Breast epithelium (tissue), 3 donors: Measurements from ENCODE around the gene RBM15.

Experiments
- POLR2A ChIP-seq: fragments of 450-650 bp; IDR thresholded peaks from one replicate; pipeline ENCODE4 v1.6.1; 2016; ENCODE audit warnings: antibody characterized with exemption, mild to moderate bottlenecking, moderate library complexity
- POLR2AphosphoS5 ChIP-seq, 3 donors: sonication (generic); formaldehyde crosslinking; IDR thresholded peaks; one replicate each; pipeline ENCODE4 v1.6.1; 2017; ENCODE audit warnings: antibody characterized with exemption in 3 of 3
- TF ChIP-seq, protein P1 (sequence below), 3 donors: fragments of 450-650 bp; IDR thresholded peaks; one replicate each; pipeline ENCODE4 v1.5.1; 2016 to 2017; ENCODE audit warnings: antibody characterized with exemption in 3 of 3, mild to moderate bottlenecking in 3 of 3, moderate library complexity in 3 of 3

DNA sequence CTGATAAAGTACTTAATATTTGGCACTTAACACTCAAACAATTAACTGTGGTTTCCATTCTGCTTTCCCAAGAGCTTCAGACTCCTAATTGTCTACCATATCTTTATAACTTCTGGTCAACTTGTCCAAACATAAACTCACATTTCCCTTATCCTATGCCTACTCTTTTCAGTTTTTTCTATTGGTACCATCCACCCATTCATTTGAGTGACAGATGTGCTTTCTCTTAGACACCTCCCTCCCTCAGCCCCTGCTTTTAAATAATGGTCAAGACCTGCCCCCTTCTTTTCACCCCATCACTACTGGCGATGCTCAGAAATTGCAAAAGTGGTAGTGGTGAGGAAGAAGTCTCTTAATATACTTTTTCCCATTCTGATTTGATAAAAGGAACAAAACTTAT, 46.2 kb downstream of the RBM15 start:
- TF ChIP-seq, protein P1, sequence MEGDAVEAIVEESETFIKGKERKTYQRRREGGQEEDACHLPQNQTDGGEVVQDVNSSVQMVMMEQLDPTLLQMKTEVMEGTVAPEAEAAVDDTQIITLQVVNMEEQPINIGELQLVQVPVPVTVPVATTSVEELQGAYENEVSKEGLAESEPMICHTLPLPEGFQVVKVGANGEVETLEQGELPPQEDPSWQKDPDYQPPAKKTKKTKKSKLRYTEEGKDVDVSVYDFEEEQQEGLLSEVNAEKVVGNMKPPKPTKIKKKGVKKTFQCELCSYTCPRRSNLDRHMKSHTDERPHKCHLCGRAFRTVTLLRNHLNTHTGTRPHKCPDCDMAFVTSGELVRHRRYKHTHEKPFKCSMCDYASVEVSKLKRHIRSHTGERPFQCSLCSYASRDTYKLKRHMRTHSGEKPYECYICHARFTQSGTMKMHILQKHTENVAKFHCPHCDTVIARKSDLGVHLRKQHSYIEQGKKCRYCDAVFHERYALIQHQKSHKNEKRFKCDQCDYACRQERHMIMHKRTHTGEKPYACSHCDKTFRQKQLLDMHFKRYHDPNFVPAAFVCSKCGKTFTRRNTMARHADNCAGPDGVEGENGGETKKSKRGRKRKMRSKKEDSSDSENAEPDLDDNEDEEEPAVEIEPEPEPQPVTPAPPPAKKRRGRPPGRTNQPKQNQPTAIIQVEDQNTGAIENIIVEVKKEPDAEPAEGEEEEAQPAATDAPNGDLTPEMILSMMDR (IDR thresholded peaks at IDR 0.05), result no peak
- TF ChIP-seq POLR2AphosphoS5 (IDR thresholded peaks at IDR 0.05) (no peak), POLR2A (no peak)
